Psoas muscle (tissue), 8 donors: ENCODE data around the gene SYNGR3. TPM values are rescaled to one million over a fixed set of nuclear protein-coding genes. Genes with fewer than 3 reads are reported as not detected.
A peak's percentile ranks its signal among the peaks of the same experiment; 100 is the strongest.

ENCODE experiments used
- ATAC-seq, 4 donors: fragments of 200-7000 bp; cut with Tn5 transposase; one replicate each; pipeline ENCODE4 v1.9.1; 2020; ENCODE audit warnings: moderate library complexity in 3 of 4, mild to moderate bottlenecking in 2 of 4
- DNase-seq, 2 donors: peaks; one replicate each; pipeline ENCODE4 v3.0.0-alpha.2; 2020
- H3K27ac ChIP-seq: fragments of 200-600 bp; one replicate; pipeline ENCODE4 v1.8.0; 2022
- H3K27me3 ChIP-seq, 3 donors: fragments of 200-600 bp in 1 of 3; one replicate each; pipeline versions ENCODE4 v1.6.1 to v1.8.0; 2013 to 2022; ENCODE audit warnings: low read length in 2 of 3, mild to moderate bottlenecking in 2 of 3, moderate library complexity in 1 of 3; ENCODE audit not compliant: insufficient read depth in 3 of 3
- H3K36me3 ChIP-seq, 2 donors: fragments of 200-600 bp in 1 of 2; one replicate each; pipeline versions ENCODE4 v1.6.1 to v1.8.0; 2013 to 2022; ENCODE audit warnings: low read depth in 1 of 2, mild to moderate bottlenecking in 1 of 2, moderate library complexity in 1 of 2; ENCODE audit not compliant: insufficient read depth in 1 of 2
- H3K4me1 ChIP-seq: fragments of 200-600 bp; one replicate; pipeline ENCODE4 v1.8.0; 2022
- H3K4me3 ChIP-seq: fragments of 200-600 bp; one replicate; pipeline ENCODE4 v1.8.0; 2022; ENCODE audit warnings: mild to moderate bottlenecking
- H3K9me3 ChIP-seq: fragments of 200-600 bp; one replicate; pipeline ENCODE4 v1.8.0; 2022
- WGBS, 3 donors: extraction: QIAGEN DNeasy Blood & Tissue Kit; methylation state at CpG; one replicate each; pipeline versions ENCODE4 v1.1.6 to v1.1.7; 2013; 5-methylcytosine and 5-hydroxymethylcytosine counted together
- intact Hi-C, 2 donors: fragments of 100-400 bp; cut with DNase I; formaldehyde crosslinking; loops; one replicate each; pipeline versions ENCODE4 v1.11.0 to v1.14.2; 2022
- polyA plus RNA-seq, 3 donors: library from polyadenylated mRNA; stranded (reverse); fragments of 200-250 nt; gene quantifications; one replicate each; pipeline ENCODE4 v1.2.3, GENCODE V29; 2013
- total RNA-seq, 4 donors: library from RNA; stranded (reverse); fragmentation: NEBNext Ultra II Directional in 2 of 4; extraction: Animal tissue kit (Norgen Biotek cat#: 25700) in 2 of 4; gene quantifications; one replicate each; pipeline versions ENCODE4 v1.2.1 to v1.2.4, GENCODE V29; 2021 to 2023
- TF ChIP-seq, protein P1 (sequence below): fragments of 200-600 bp; IDR thresholded peaks from one replicate; pipeline ENCODE4 v1.8.0; 2022; ENCODE audit warnings: antibody characterized with exemption
- donor health status: healthy with polysubstance abuse.
- donor health status: DM: no; HTN: no; CAD: no; lungs with moderate emphysema.
- donor health status: Bipolar disorder and iron deficiency.
- donor health status: healthy.
- donor health status: DM: yes; HTN: yes; CAD: no.
- donor health status: DM: no; HTN: no; CAD: no.
- donor health status: DM: no; HTN: no; CAD: no.
- donor health status: DM: yes; HTN: yes; CAD: no.

The SYNGR3 gene
- total and polyA plus RNA-seq, 7 donors, result 0.24 to 0.85 (median 0.25) TPM; not detected in 1

DNA sequence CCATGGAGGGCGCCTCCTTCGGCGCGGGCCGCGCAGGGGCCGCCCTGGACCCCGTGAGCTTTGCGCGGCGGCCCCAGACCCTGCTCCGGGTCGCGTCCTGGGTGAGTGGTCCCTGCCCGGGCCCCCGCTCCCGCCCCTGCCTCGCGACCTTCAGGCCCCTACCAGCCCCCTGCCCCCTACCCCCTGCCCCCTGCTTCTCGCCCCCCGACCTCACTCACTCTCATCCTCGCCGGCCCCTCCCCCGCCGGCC, 256 bp downstream of the SYNGR3 start:
- peaks cover 18% of the 10 kb centered on the region for H3K4me1 ChIP-seq
- TF ChIP-seq, protein P1, sequence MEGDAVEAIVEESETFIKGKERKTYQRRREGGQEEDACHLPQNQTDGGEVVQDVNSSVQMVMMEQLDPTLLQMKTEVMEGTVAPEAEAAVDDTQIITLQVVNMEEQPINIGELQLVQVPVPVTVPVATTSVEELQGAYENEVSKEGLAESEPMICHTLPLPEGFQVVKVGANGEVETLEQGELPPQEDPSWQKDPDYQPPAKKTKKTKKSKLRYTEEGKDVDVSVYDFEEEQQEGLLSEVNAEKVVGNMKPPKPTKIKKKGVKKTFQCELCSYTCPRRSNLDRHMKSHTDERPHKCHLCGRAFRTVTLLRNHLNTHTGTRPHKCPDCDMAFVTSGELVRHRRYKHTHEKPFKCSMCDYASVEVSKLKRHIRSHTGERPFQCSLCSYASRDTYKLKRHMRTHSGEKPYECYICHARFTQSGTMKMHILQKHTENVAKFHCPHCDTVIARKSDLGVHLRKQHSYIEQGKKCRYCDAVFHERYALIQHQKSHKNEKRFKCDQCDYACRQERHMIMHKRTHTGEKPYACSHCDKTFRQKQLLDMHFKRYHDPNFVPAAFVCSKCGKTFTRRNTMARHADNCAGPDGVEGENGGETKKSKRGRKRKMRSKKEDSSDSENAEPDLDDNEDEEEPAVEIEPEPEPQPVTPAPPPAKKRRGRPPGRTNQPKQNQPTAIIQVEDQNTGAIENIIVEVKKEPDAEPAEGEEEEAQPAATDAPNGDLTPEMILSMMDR, result no peak
- no peaks in the 10 kb centered on the region for H3K9me3 ChIP-seq
- no peak overlapping the region for H3K4me3 ChIP-seq
- no peak overlapping the region for H3K27ac ChIP-seq
- intact Hi-C loops, result no loop called here
- H3K27me3 ChIP-seq, result peaks cover 0 to 34% (median 20%) of the 10 kb centered on the region in 3 donors
- 0 to 2% (median 1%) methylated on average over 7 to 25 of the region's 25 CpGs for WGBS, 3 donors
- ATAC-seq, result no peak
- DNase-seq, result no peak
- H3K36me3 ChIP-seq, result peaks cover 4 to 23% of the 10 kb centered on the region in 2 donors

DNA sequence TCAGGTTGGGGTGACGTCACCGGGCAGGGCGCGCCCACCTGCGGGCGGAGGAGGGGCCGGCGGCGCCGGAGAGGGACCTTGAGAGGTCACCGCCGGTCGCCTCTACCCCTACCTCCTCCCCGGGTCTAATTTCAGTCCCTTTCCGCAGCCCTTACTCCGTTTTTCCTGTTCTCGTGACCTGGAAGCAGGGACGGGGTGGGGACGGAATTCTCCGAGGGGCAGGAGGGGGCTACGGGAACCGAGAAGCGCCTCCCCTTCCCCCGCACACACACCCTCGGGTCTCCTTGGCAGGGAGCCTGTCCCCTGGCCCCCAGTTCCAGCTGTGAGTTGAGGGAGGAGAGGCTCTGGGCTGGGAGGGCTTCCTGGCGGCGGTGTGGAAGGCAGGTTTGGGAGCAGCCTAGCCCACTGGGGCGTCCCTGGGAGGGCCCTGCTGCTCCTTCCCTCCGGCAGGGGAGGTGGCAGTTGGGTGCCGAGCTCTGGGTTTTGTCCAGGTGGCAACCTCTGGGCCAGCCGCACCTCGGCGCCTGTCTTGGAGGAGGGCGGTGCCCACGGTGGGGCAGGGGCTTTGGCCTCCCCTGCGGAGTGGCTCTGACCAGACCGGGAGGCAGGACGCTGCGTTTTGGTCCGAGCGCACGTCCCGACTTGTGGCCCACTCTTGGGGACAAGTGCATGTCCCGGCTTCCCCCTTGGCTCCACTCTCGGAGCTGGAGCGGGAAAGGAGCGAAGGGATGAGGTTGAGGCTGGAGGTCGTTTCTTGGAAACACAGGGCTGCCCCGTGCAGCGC, 773 bp downstream of the SYNGR3 start:
- WGBS, 3 donors, result 2 to 5% (median 4%) methylated on average over 31 to 50 of the region's 50 CpGs
- no peak for ATAC-seq
- intact Hi-C loops, result no loop called here
- Histone ChIP-seq H3K27me3 (peaks cover 0 to 34% (median 20%) of the 10 kb centered on the region in 3 donors), H3K27ac (no peak overlapping the region), H3K9me3 (no peaks in the 10 kb centered on the region), H3K36me3 (peaks cover 4 to 18% of the 10 kb centered on the region in 2 donors), H3K4me1 (peaks cover 13% of the 10 kb centered on the region), H3K4me3 (peak overlapping the region; percentile 1)
- DNase-seq, result no peak
- TF ChIP-seq, protein P1, result no peak

DNA sequence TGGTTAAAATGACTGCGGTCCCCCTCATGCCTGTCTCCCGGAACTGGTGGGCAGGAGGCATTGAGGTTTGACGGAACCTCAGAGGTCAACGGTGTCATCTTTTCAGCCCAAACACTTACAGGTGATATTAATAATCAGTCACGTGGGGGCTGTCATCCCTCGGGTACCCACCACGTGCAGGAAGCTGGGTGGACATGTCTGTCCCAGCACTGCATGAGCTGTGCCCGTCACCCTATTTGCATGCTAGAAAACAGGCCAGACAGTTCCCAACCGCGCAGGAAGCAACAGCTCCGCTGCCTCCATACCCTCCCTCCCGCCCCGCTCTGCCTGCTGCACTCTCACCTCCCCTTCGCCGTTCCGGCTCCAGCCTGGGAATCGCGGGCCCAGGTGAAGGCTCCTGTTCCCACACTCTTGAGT, 1.4 kb downstream of the SYNGR3 start:
- intact Hi-C loops, result no loop called here
- no peak overlapping the region for H3K27ac ChIP-seq
- H3K9me3 ChIP-seq, result no peaks in the 10 kb centered on the region
- peak overlapping the region; percentile 7 for H3K4me3 ChIP-seq
- peaks cover 13% of the 10 kb centered on the region for H3K4me1 ChIP-seq
- peaks cover 0 to 34% (median 20%) of the 10 kb centered on the region in 3 donors for H3K27me3 ChIP-seq
- ATAC-seq, result peak in 1 of 4 donors; percentile 7
- TF ChIP-seq, protein P1, result no peak
- peaks cover 0 to 12% of the 10 kb centered on the region in 2 donors for H3K36me3 ChIP-seq
- 15 to 18% (median 18%) methylated on average over 17 to 18 of the region's 18 CpGs for WGBS, 3 donors
- DNase-seq, result no peak

DNA sequence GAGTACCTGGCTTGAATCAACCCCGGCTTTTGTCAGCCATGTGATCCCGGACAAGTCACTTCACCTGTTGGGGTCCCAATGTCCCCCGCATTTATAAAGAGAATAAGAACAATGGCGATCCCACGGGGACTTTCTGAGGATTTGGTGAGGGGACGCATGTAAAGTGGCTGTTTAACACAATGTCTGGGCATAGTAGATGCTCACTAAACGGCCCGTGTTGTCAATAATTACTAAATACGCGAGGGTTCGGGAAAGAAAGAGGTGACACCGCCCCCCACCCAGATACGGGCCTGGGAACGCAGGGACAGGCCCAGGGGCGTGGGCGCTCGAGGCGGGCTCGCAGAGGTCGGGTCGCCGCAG, 1.8 kb downstream of the SYNGR3 start:
- ATAC-seq (no peak), DNase-seq (peak in 1 of 2 donors; percentile 10)
- WGBS, 3 donors, result 16 to 19% (median 18%) methylated on average over 20 to 22 of the region's 22 CpGs
- TF ChIP-seq, protein P1, result no peak
- Histone ChIP-seq H3K27me3 (peaks cover 0 to 34% (median 20%) of the 10 kb centered on the region in 3 donors), H3K4me1 (peaks cover 13% of the 10 kb centered on the region), H3K9me3 (no peaks in the 10 kb centered on the region), H3K4me3 (peak overlapping the region; percentile 62), H3K27ac (no peak overlapping the region), H3K36me3 (peaks cover 0 to 8% of the 10 kb centered on the region in 2 donors)
- intact Hi-C loops, result no loop called here
